Neural cell (in vitro differentiated cells): ENCODE data around the gene XRCC3. TPM values are rescaled to one million over a fixed set of nuclear protein-coding genes. Genes with fewer than 3 reads are reported as not detected.

Source experiments
- H2AFZ ChIP-seq: fragments of 200-600, 300-800 bp; sonication (generic), shearing (Covaris generic); 2 replicates; pipeline ENCODE4 v1.6.0; 2014; ENCODE audit warnings: low read depth, mild to moderate bottlenecking, antibody characterized with exemption, low read length, moderate library complexity
- H3F3A ChIP-seq: fragments of 200-600 bp; shearing (Covaris generic); 2 replicates; pipeline ENCODE4 v1.6.1; 2016; ENCODE audit warnings: mild to moderate bottlenecking, moderate library complexity, mixed read lengths, antibody characterized with exemption, low read length; ENCODE audit not compliant: insufficient read depth, poor library complexity, severe bottlenecking
- H3K27ac ChIP-seq: fragments of 200-600, 300-800 bp; sonication (generic), shearing (Covaris generic); 2 replicates; pipeline ENCODE4 v1.5.1; 2014; ENCODE audit warnings: mild to moderate bottlenecking, low read length, moderate library complexity
- H3K27me3 ChIP-seq: fragments of 300-800, 200-600 bp; sonication (generic), shearing (Covaris generic); 2 replicates; pipeline ENCODE4 v1.6.0; 2014; ENCODE audit warnings: mild to moderate bottlenecking, low read depth, low read length, moderate library complexity; ENCODE audit not compliant: insufficient read depth
- H3K36me3 ChIP-seq: fragments of 300-800, 200-600 bp; sonication (generic), shearing (Covaris generic); 2 replicates; pipeline ENCODE4 v1.5.1; 2014; ENCODE audit warnings: mild to moderate bottlenecking, antibody characterized with exemption, low read length, moderate library complexity; ENCODE audit not compliant: insufficient read depth
- H3K4me2 ChIP-seq: fragments of 300-800, 200-600 bp; sonication (generic), shearing (Covaris generic); 2 replicates; pipeline ENCODE4 v1.6.0; 2014; ENCODE audit warnings: mild to moderate bottlenecking, low read length
- H3K4me3 ChIP-seq: fragments of 300-800, 200-600 bp; sonication (generic), shearing (Covaris generic); 2 replicates; pipeline ENCODE4 v1.5.1; 2014; ENCODE audit warnings: mild to moderate bottlenecking, low read length, moderate library complexity
- H3K79me2 ChIP-seq: fragments of 200-600 bp; shearing (Covaris generic); replicated peaks from 2 replicates; pipeline ENCODE4 v1.6.0; 2014; ENCODE audit warnings: mild to moderate bottlenecking, low read length, moderate library complexity; ENCODE audit not compliant: insufficient read depth
- H3K9ac ChIP-seq: fragments of 300-800, 200-600 bp; sonication (generic), shearing (Covaris generic); 2 replicates; pipeline ENCODE4 v1.6.1; 2016; ENCODE audit warnings: mild to moderate bottlenecking, low read length, mixed read lengths
- H3K9me2 ChIP-seq: fragments of 200-600 bp; shearing (Covaris generic); 2 replicates; pipeline ENCODE4 v1.6.1; 2016; ENCODE audit warnings: mild to moderate bottlenecking, low read length, mixed read lengths; ENCODE audit not compliant: insufficient read depth
- H3K9me3 ChIP-seq: fragments of 200-600, 300-800 bp; sonication (generic), shearing (Covaris generic); 2 replicates; pipeline ENCODE4 v1.6.1; 2016; ENCODE audit warnings: mild to moderate bottlenecking, mixed run types, low read length, moderate library complexity, mixed read lengths
- H4K20me1 ChIP-seq: fragments of 200-600 bp; shearing (Covaris generic); 2 replicates; pipeline ENCODE4 v1.6.1; 2016; ENCODE audit warnings: mild to moderate bottlenecking, mixed run types; ENCODE audit not compliant: insufficient read depth
- EP300 ChIP-seq: fragments of 450-650 bp; conservative IDR thresholded peaks from 2 replicates; pipeline ENCODE4 v1.6.1; 2014; ENCODE audit warnings: antibody characterized with exemption, mild to moderate bottlenecking, moderate library complexity; ENCODE audit not compliant: poor library complexity, severe bottlenecking
- EZH2 ChIP-seq: fragments of 200-600, 300-800 bp; shearing (Covaris generic), sonication (generic); IDR thresholded peaks from 2 replicates; pipeline ENCODE4 v1.6.1; 2014; ENCODE audit warnings: antibody characterized with exemption, low read length, borderline replicate concordance, mild to moderate bottlenecking; ENCODE audit not compliant: insufficient read depth, poor library complexity, severe bottlenecking
- MXI1 ChIP-seq: fragments of 450-650 bp; conservative IDR thresholded peaks from 2 replicates; pipeline ENCODE4 v1.6.1; 2014; ENCODE audit warnings: antibody characterized with exemption, mild to moderate bottlenecking; ENCODE audit not compliant: poor library complexity, severe bottlenecking
- POLR2AphosphoS5 ChIP-seq: IDR thresholded peaks from 2 replicates; pipeline ENCODE4 v1.6.1; 2012
- RAD21 ChIP-seq: fragments of 450-650 bp; conservative IDR thresholded peaks from 2 replicates; pipeline ENCODE4 v1.6.1; 2014; ENCODE audit warnings: antibody characterized with exemption, mild to moderate bottlenecking, moderate library complexity
- REST ChIP-seq: IDR thresholded peaks from 2 replicates; pipeline ENCODE4 v1.6.1; 2012; ENCODE audit warnings: borderline replicate concordance
- SMC3 ChIP-seq: fragments of 450-650 bp; conservative IDR thresholded peaks from 2 replicates; pipeline ENCODE4 v1.6.1; 2014; ENCODE audit warnings: antibody characterized with exemption, mild to moderate bottlenecking, moderate library complexity; ENCODE audit not compliant: poor library complexity
- TAF1 ChIP-seq: IDR thresholded peaks from 2 replicates; pipeline ENCODE4 v1.6.1; 2012; ENCODE audit warnings: low read depth
- polyA plus RNA-seq: library from polyadenylated mRNA; depleted of rRNA; stranded (reverse); fragments of >200 nt; gene quantifications from 2 replicates; pipeline ENCODE4 v1.2.3, GENCODE V29; 2014
- TF ChIP-seq, protein P1 (sequence below): fragments of 450-650 bp; IDR thresholded peaks from 2 replicates; pipeline ENCODE4 v1.5.1; 2014; ENCODE audit warnings: antibody characterized with exemption, mild to moderate bottlenecking, moderate library complexity; ENCODE audit not compliant: poor library complexity, severe bottlenecking

XRCC3 gene
- polyA plus RNA-seq, 1 donor from 2014 or later = 14.6 TPM

- no peak overlapping the region for H3K9ac ChIP-seq
- H3K4me3 ChIP-seq = no peak overlapping the region
- H4K20me1 ChIP-seq = no peaks in the 10 kb centered on the region
- no peaks in the 10 kb centered on the region for H3F3A ChIP-seq
- H3K27me3 ChIP-seq = no peaks in the 10 kb centered on the region
- H3K79me2 ChIP-seq = no peaks in the 10 kb centered on the region
- H3K9me2 ChIP-seq = no peaks in the 10 kb centered on the region
- no peak overlapping the region for H3K4me2 ChIP-seq
- no peak overlapping the region for H2AFZ ChIP-seq
- H3K9me3 ChIP-seq = no peaks in the 10 kb centered on the region
- H3K27ac ChIP-seq = no peak overlapping the region
- no peaks in the 10 kb centered on the region for H3K36me3 ChIP-seq
- no peak for TF ChIP-seq SMC3
- no peak for TF ChIP-seq TAF1
- TF ChIP-seq REST = no peak
- TF ChIP-seq MXI1 = no peak
- no peak for TF ChIP-seq POLR2AphosphoS5
- no peak for TF ChIP-seq EP300
- TF ChIP-seq RAD21 = no peak
- TF ChIP-seq EZH2 = no peak
- TF ChIP-seq, protein P1, sequence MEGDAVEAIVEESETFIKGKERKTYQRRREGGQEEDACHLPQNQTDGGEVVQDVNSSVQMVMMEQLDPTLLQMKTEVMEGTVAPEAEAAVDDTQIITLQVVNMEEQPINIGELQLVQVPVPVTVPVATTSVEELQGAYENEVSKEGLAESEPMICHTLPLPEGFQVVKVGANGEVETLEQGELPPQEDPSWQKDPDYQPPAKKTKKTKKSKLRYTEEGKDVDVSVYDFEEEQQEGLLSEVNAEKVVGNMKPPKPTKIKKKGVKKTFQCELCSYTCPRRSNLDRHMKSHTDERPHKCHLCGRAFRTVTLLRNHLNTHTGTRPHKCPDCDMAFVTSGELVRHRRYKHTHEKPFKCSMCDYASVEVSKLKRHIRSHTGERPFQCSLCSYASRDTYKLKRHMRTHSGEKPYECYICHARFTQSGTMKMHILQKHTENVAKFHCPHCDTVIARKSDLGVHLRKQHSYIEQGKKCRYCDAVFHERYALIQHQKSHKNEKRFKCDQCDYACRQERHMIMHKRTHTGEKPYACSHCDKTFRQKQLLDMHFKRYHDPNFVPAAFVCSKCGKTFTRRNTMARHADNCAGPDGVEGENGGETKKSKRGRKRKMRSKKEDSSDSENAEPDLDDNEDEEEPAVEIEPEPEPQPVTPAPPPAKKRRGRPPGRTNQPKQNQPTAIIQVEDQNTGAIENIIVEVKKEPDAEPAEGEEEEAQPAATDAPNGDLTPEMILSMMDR = no peak
Observed at GRCh38 chr14:103745424-103745823, 30.2 kb upstream of the XRCC3 start.

DNA sequence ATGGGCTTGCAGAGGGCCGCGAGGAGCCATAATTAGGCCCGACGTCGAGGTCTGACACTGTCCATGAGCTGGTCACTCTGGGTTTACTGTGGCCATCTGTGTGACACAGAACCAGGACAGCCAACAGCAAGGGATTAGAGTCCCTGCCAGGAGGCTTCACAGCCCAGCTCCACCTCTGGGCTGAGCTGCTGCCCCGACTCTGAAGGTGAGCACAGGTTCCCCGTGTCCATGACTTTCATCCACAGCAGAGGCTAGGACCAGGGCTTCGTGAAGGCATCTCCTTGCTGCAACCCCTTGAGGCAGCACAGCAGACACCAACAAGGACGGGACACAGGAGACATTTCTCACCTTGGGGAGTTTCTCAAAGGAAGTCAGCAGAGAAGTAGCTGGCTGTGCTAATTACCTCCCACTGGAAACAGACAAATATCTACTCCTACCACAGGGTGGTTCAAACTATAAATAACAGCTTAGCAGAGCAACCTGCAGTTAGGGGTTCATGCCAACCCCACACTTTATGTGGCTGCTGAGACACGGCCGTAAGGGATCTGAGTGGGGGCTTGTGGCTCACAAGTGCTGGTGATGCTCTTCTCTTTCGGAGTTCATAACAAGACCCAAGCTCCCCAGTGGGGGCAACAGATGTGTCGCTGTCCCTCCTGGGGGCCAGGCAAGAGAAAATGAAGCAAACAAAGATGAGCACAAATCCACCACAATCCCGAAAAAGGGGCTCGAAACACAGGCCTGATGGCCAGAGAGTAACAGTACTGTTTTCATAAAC is 29.6 kb upstream of the XRCC3 start:
- no peaks in the 10 kb centered on the region for H3K27me3 ChIP-seq
- H3K36me3 ChIP-seq = no peaks in the 10 kb centered on the region
- no peaks in the 10 kb centered on the region for H3K9me2 ChIP-seq
- no peak overlapping the region for H3K4me3 ChIP-seq
- H3K79me2 ChIP-seq = no peaks in the 10 kb centered on the region
- no peak overlapping the region for H3K4me2 ChIP-seq
- H3K9ac ChIP-seq = no peak overlapping the region
- H3F3A ChIP-seq = no peaks in the 10 kb centered on the region
- H3K9me3 ChIP-seq = no peaks in the 10 kb centered on the region
- no peak overlapping the region for H3K27ac ChIP-seq
- H2AFZ ChIP-seq = no peak overlapping the region
- TF ChIP-seq, protein P1 = no peak
- TF ChIP-seq MXI1 (no peak), EZH2 (no peak), TAF1 (no peak), REST (no peak), SMC3 (no peak), POLR2AphosphoS5 (no peak), EP300 (no peak), RAD21 (no peak)
- no peaks in the 10 kb centered on the region for H4K20me1 ChIP-seq
